Measurements from ENCODE around the gene KLF4.

KLF4 gene

DNA sequence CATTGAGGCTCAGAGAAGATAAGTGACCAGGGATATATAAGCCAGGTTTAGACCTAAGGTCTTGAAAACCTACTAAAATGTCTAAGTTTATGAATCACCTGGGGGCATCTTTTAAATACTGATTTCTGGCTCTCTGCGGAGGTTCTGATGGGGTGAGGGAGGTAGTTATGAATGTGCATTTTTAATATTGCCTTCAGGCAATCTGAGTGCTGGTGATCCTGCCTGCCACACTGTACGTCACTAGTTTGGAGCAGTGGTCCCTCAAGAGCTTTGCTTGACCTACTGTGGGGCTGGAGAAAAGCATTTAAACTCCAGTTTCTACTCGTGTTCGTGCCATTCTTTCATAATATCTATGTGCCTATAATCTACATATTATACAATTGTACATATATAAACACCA lies 36.1 kb downstream of the KLF4 start:
- no peak for DNase-seq (ENCODE audit: low read depth, low spot score)

DNA sequence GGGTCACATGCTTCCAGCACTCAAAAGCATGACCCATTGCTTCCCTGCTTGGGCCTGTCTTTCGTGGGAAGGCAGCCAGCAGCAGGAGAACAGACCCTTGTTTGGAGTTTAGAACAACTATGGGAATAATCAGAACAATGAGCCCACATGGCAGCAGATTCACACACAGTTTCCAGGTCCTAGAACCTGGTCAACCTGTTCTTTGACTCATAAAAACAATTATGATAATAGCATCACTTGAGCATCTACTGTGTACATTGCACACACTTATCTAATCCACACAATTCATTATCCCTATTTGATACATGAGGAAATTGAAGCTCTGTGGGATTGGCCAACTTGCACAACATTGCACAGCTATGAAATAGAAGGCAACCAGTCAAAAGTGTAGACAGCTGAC lies 41.7 kb downstream of the KLF4 start:
- no peak for DNase-seq (ENCODE audit: low read depth, low spot score)

DNA sequence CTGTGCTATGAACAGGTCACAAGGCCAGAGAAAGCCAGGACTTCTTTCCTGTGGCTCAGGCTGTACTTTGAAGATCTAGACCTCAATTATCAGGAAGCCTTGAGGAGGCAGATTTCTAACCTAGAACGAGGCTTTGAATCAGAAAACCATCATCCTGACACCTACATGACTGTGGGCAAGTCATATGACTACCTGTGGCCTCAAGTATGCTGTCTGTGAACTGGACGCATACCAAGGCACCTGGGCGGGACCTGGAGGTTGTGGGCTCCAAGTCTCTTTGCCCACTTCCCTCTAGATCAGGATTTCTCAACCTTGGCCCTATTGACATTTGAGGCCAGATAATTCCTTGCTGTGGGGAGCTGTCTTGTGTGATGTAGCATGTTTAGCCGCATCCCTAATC lies 42.5 kb downstream of the KLF4 start:
- no peak for DNase-seq (ENCODE audit: low read depth, low spot score)

DNA sequence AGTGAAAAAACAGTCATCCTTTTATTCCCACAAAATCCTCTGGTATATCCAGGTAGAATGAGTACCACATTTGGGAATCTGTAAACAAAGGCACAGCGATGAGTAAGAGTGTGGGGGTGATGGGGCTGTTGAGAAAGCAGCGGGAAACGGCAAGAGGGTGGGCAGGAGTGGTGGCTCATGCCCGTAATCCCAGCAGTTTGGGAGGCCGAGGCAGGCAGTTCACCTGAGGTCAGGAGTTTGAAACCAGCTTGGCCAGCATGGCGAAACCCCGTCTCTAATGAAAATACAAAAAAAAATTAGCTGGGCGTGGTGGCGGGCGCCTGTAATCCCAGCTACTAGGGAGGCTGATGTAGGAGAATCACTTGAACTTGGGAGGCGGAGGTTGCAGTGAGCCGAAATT lies 43.1 kb downstream of the KLF4 start:
- DNase-seq (ENCODE audit: low read depth, low spot score), result no peak

DNA sequence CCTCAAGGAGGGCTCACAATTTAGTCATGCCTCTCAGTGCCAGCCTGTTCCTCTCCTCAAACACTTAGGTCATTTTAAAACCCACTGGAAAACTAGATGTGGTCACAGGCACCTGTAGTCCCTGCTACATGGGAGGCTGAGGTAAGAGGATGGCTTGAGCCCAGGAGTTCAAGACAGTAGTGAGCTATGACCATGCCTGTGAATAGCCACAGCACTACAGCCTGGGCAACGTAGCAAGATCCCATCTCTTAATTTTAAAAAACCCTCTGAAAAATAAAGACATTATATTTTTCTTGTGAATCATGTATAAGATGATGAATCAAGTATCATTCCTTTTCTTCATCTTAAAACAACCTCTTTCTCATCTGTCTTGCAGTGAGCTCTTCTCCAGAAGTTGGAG lies 45.8 kb downstream of the KLF4 start:
- DNase-seq (ENCODE audit: low read depth, low spot score), result no peak

DNA sequence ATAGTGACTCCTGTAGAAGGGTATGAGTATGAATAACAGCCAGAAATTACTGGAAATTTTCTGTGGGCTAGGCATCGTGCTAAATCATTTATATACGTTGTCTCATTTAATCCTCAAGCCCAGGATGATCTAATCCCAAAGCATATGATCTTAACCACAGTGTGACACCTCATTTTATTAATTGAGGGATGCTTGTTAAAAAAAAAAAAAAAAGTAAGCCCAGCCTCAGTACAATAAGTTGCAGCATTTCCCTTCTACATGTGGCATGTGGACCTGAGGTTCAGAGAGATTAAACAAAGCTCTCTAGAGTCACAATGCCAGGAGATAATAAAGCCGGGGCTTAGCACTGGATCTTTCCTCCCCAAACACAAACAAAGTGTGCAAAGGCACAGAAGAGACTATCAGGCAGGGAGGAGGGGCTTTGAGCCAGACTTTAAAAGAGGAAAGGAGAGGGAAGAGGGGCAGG lies 49.5 kb downstream of the KLF4 start:
- no peak for DNase-seq (ENCODE audit: low read depth, low spot score)

DNA sequence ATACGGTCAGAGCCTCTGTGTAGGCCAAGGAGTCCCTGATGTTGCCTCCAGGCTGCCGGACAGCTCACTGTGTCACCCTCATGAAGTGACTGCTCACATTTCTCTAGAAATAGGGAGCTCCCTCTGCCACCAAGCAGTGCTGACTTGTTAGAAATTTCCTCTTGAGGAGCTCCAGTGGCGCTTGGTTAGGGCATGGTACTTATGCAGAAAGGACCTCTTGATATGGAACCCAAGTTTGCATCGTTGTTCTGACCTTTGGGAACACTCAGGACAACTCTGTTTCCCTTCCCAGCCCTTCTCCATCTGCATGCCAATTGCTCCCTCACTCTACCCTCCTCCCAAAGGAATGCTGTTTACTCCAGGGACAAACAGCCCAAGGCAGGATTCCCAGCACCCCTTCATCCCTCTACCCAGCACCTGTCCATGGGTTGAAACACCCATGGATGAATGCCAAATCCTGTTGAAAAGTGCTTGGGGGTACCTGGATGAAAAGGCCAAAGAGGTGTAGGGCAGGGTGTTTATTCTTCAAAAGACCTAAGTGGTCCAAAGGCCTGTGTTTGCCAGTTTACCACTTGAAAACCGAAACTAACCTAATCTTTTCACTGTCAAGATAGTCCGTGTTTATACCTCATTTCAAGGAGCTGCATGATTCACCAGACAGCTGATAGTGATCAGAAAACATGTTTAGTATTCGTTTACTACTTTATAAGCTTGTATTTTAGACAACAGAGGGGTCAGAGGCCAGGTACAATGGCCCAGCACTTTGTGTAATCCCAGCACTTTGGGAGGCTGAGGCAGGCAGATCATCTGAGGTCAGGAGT lies 51.1 kb downstream of the KLF4 start:
- DNase-seq (ENCODE audit: low read depth, low spot score), result peak; percentile 88

DNA sequence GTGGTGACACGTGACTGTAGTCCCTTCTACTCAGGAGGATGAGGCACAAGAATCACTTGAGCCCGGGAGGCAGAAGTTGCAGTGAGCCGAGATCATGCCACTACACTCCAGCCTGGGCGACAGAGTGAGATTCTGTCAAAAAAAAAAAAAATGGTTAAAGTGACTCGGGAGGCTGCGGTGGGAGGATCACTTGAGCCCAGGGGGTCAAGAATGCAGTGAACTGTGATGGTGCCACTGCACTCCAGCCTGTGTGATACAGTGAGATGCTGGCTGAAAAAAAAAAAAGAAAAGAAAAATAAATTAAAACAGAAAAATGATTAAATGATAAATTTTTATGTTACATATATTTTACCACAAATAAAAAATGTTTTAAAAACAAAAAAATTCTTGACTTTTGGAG lies 51.9 kb downstream of the KLF4 start:
- DNase-seq (ENCODE audit: low read depth, low spot score), result no peak

DNA sequence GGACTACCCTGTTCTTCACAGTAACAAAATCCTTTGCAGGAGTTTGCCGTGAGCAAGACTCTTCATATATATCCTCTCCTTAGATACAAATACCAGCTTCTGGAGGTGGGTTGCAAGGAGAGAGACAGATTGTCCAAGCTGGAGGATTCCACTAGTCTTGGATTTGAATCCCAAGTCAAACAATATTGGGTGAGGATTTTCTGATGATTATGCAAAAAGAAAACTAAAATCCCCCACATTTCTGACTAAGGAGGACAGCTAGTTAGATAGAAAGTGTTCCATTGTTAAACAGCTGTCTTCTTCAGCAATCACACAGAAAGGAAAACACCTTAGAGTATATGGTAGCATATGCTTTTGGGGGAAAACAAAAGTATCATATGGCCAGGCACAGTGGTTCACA lies 54.2 kb downstream of the KLF4 start:
- DNase-seq (ENCODE audit: low read depth, low spot score), result no peak

All from iPS DF 19.7 (cell line).